SK-N-MC (cell line): ENCODE data around the gene TJP1.

Experiments used
- DNase-seq: peaks from one replicate; pipeline ENCODE4 v3.0.0-alpha.2; 2011; ENCODE audit warnings: low read depth, low spot score
- H3K27ac ChIP-seq: fragments of 200-600 bp; sonication (generic); 2 replicates; pipeline ENCODE4 v1.5.1; 2016; ENCODE audit warnings: mixed run types
- H3K36me3 ChIP-seq: fragments of 200-600 bp; sonication (generic); 2 replicates; pipeline ENCODE4 v1.6.1; 2017; ENCODE audit warnings: antibody characterized with exemption, low read length, mixed read lengths; ENCODE audit not compliant: insufficient read depth
- H3K4me3 ChIP-seq: fragments of 200-600 bp; sonication (generic); 2 replicates; pipeline ENCODE4 v1.5.1; 2016
- H3K9ac ChIP-seq: fragments of 200-600 bp; sonication (generic); 2 replicates; pipeline ENCODE4 v1.8.0; 2017; ENCODE audit warnings: mixed run types, mixed read lengths; ENCODE audit not compliant: insufficient read length
- H3K9me3 ChIP-seq: fragments of 200-600 bp; sonication (generic); 2 replicates; pipeline ENCODE4 v1.6.1; 2017; ENCODE audit warnings: low read depth, mild to moderate bottlenecking, antibody characterized with exemption, low read length, moderate library complexity, mixed read lengths
- EZH2 ChIP-seq: fragments of 200-600 bp; sonication (generic); IDR thresholded peaks from one replicate; pipeline ENCODE4 v1.6.1; 2017; ENCODE audit warnings: antibody characterized with exemption
- FOXP2 ChIP-seq: optimal IDR thresholded peaks from 2 replicates; pipeline ENCODE3; 2011; ENCODE audit warnings: mild to moderate bottlenecking, moderate library complexity; ENCODE audit not compliant: insufficient read depth; ENCODE audit errors: extremely low read length, control extremely low read depth
- POLR2AphosphoS5 ChIP-seq: IDR thresholded peaks from 2 replicates; pipeline ENCODE4 v1.6.1; 2012; ENCODE audit warnings: mild to moderate bottlenecking, low read depth, low read length, borderline replicate concordance

TJP1 gene

DNA sequence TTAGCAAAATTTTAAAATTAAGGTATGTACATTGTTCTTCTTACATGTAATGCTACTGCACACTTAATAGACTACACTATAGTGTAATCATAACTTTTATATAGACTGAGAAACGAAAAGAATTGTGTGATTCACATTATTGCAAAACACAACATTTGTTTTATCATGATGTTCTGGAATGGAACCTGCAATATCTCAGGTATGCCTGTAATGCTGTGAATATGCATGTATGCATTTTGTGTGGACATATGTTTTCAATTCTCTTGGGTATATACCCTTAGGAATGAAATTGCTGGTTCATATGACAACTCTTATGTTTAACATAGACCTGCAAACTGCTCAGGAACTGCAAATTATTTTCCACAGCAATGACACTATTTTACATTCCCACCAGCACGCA, 38.6 kb upstream of the TJP1 start:
- TF ChIP-seq POLR2AphosphoS5 (no peak), EZH2 (no peak), FOXP2 (no peak)
- Histone ChIP-seq H3K9me3 (no peaks in the 10 kb centered on the region), H3K27ac (no peak overlapping the region), H3K36me3 (no peaks in the 10 kb centered on the region), H3K9ac (no peak overlapping the region), H3K4me3 (no peak overlapping the region)
- no peak for DNase-seq

DNA sequence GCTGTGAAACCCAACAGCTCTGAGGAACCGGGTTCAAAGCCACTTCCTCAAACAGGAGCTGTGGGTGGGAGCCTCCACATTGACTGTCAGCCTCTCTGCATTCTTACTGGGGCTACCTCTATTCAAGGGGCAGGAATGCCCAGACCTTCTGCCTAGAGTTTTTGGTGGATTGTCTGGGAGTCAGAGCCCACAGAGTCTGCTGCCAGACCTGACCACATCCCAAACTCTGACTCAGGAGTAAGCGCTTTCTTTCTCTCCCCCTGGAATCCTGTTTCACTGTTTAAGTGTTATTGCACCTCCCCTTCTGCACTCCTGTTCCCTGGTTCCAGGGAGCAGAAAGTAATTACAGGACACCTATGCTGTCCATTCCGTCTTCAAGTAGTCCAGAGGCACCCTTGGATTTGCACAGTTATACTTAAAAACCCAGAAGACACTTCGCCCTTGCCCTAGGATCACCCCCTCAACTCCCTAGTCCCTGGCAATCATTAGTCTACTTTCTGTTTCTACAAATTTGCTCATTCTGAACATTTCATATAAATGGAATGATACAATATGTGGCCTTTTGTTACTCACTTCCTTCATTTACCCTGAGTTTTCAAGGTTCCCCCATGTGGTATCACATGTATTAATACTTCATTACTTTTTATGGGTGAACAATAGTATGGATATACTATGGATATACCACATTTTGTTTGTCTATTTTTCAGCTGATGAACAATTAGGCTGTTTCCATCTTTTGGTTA, 37.9 kb upstream of the TJP1 start:
- H3K4me3 ChIP-seq, result no peak overlapping the region
- DNase-seq, result no peak
- no peak for TF ChIP-seq EZH2
- no peak for TF ChIP-seq POLR2AphosphoS5
- TF ChIP-seq FOXP2, result no peak
- no peak overlapping the region for H3K27ac ChIP-seq
- H3K9me3 ChIP-seq, result no peaks in the 10 kb centered on the region
- H3K36me3 ChIP-seq, result no peaks in the 10 kb centered on the region
- H3K9ac ChIP-seq, result no peak overlapping the region

DNA sequence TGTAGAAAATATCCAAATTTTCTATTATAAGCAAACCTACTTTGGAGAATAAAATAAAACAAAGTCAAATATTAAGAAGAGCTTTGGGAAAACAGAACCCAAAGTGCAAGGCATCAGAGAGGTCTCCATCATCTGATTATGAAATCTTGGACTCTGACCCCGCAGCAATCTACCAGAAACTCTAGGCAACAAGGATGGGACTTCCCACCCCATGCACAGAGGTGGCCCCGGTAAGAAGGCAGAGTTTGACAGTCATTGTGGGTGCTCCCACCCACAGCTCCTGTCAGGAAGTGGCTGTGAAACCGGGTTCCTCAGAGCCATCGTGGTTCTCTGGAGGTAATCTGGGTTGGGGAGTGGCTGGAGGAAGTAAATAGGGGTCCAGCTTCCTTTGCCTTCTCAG, 37.0 kb upstream of the TJP1 start:
- TF ChIP-seq EZH2 (no peak), FOXP2 (no peak), POLR2AphosphoS5 (no peak)
- H3K9me3 ChIP-seq, result no peaks in the 10 kb centered on the region
- no peak overlapping the region for H3K27ac ChIP-seq
- DNase-seq, result no peak
- no peak overlapping the region for H3K9ac ChIP-seq
- no peak overlapping the region for H3K4me3 ChIP-seq
- no peaks in the 10 kb centered on the region for H3K36me3 ChIP-seq

DNA sequence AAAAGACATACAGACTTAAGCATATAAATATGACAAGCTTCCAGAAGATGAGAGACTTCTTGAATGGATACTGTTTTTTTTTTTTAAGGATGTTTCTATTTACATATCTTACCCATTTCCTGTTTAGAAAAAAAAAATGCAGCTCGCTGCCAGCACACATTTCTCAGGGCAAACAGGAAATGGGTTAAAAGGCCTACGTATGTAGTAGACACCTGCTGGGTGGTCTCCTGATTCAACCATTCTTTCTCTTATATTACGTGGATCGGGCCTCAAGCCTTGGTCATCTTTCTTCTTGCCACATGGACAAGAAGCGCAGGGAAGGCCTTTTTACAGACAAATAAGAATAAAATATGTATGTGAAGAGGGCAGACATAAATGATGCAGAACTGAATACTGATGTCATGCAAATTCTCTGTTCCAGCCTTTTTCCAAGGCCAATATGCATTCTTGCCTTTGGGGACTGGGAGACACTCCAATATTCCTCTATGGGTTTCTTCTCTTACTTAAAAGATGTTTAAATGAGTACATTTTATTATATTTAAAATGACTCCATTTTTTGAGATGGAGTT, 35.0 kb upstream of the TJP1 start:
- Histone ChIP-seq H3K36me3 (no peaks in the 10 kb centered on the region), H3K4me3 (no peak overlapping the region), H3K9ac (no peak overlapping the region), H3K27ac (no peak overlapping the region), H3K9me3 (no peaks in the 10 kb centered on the region)
- TF ChIP-seq POLR2AphosphoS5 (no peak), FOXP2 (no peak), EZH2 (no peak)
- no peak for DNase-seq

DNA sequence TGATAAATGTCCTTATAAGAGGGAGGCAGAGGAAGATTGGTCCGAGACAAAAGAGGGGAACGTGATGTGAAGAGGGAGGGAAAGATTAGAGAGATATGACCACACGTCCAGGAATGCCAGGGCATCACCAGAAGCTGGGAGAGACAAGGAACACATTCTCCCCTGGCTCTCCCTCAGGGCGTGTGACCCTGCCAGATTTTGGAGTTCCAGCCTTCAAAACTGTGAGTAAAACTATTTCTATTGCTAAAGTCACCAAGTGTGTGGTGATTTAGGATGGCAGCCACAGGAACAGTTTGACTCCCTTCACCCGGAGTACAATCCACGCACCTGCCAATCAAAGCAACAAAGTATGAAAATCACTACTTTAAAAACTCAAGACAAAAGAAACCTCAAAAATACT, 32.1 kb upstream of the TJP1 start:
- Histone ChIP-seq H3K36me3 (no peaks in the 10 kb centered on the region), H3K4me3 (no peak overlapping the region), H3K27ac (no peak overlapping the region), H3K9ac (no peak overlapping the region), H3K9me3 (no peaks in the 10 kb centered on the region)
- DNase-seq, result no peak
- no peak for TF ChIP-seq FOXP2

DNA sequence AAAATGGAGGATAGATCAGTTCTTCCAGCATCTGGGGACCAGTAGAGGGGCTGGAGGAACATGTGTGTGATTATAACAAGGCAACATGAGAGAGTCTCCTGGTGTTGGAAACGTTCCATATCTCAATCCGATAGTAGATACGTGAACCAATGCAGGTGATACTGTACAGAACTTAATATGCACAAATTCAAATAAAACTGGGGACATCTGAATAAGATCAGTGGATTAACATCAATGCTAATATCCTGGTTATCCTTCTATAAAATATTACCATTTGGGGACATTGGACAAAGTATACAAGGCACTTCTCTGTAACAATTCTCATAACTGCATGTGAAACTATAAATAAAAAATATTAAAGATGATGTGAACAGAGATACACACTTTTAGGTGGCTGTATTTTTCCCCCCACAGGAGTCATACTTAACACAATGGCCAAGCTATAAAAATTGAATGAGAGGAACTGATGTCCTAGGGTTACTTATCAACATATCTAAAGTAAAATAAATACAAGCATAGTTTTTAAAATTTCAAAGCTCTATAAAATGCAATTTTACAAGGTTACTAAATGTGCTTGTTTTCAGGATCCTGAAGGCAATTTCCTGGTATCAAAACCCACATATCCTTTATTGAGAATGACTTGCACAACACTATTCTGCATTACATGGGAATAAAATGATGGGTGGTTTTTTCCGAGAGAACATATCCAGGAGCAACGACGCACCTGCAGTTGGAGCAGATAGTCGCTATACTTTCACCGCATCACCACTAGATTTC, 31.1 kb upstream of the TJP1 start:
- Histone ChIP-seq H3K9ac (no peak overlapping the region), H3K4me3 (no peak overlapping the region), H3K36me3 (no peaks in the 10 kb centered on the region), H3K9me3 (no peaks in the 10 kb centered on the region), H3K27ac (no peak overlapping the region)
- no peak for DNase-seq
- TF ChIP-seq EZH2 (no peak), FOXP2 (no peak), POLR2AphosphoS5 (no peak)

DNA sequence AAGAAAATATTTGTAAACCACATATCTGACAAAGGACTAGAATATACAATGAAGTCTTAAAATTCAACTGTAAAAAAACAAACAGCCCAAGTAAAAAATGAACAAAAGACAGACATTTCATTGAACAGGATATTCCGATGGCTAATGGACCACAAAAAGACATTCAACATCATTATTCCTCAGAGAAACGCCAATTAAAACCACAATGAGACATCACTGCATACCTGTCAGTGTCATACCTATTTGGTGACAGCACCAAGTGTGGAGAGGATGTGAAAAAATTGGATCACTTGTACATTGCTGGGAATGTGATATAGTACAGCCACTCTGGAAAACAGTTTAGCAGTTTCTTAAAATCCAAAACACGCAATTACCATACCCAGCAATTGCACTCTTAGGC, 29.9 kb upstream of the TJP1 start:
- no peak overlapping the region for H3K4me3 ChIP-seq
- no peak overlapping the region for H3K9ac ChIP-seq
- no peak for TF ChIP-seq EZH2
- no peak for TF ChIP-seq POLR2AphosphoS5
- TF ChIP-seq FOXP2, result no peak
- no peaks in the 10 kb centered on the region for H3K9me3 ChIP-seq
- DNase-seq, result no peak
- H3K27ac ChIP-seq, result no peak overlapping the region
- no peaks in the 10 kb centered on the region for H3K36me3 ChIP-seq

DNA sequence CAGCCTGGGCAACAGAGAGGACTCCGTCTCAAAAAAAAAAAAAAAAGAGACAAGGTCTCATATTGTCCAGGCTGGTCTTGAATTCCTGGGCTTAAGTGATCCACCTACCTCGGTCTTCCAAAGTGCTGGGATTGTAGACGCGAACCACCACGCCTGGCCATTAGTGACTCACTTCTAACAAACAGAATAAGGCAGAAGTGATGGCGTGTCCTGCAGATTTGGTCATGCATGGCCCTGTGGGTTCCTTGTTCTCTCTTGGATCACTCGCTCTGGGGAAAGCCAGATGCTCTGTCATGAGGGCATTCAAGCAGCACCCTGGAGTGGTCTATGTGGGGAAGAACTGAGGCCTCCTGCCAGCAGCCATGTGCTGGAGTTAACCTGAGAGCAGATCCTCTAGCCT, 27.4 kb upstream of the TJP1 start:
- Histone ChIP-seq H3K4me3 (no peak overlapping the region), H3K9me3 (no peaks in the 10 kb centered on the region), H3K27ac (no peak overlapping the region), H3K9ac (no peak overlapping the region), H3K36me3 (no peaks in the 10 kb centered on the region)
- no peak for DNase-seq
- TF ChIP-seq FOXP2 (no peak), EZH2 (no peak), POLR2AphosphoS5 (no peak)
